IPS-NIHi11 (cell line): ENCODE data around the gene GAS6.
A peak's percentile ranks its signal among the peaks of the same experiment; 100 is the strongest.
"Not testable (repeated sequence)": the region's sequence is repeated elsewhere in the genome, so short reads cannot be mapped to it uniquely, and the experiment has no call there.

Experiments
- DNase-seq: peaks from one replicate; pipeline ENCODE4 v3.0.0; 2012; ENCODE audit warnings: mixed read lengths, low spot score

Gene GAS6

DNA sequence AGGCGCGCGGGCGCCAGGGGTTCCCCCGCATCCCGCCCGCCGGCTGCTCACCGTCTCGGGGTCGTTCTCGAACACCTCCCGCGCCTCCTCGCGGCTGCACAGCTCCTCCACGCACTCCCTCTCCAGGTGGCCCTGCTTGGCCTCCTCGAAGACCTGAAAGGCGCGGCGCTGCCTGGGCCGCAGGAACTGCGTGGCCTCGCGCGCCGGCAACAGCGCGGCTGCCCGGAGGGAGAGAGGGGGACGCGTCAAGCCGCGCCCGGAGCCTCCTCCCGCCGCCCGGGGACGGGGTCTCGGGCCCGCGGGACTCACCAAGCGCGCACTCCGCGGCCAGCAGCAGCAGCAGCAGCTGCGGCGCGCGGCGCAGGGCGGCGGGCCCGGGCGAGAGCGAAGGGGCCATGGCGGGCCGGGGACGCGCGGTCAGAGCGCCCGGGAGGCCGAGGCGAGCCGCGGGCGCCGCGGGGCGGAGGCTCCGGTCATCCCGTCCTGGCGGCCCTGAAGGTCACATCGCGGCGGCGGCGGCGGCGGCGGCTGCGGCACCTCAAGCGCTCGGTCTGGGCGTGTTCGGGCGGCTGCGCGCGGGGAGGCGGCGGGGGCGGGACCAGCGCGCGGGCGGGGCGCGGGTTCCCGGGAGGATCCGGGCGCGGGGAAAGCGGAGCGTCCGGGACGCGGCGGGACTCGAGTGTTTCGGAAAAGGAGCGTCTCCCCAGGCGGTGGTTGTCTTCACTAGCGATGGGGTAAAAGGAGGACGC, at the start of gene GAS6:
GAS6 (minus strand) TSS at position 553 of the 749 bp plus-strand sequence; CDS start at position 397, 156 bp downstream.
- peak; percentile 80 for DNase-seq

DNA sequence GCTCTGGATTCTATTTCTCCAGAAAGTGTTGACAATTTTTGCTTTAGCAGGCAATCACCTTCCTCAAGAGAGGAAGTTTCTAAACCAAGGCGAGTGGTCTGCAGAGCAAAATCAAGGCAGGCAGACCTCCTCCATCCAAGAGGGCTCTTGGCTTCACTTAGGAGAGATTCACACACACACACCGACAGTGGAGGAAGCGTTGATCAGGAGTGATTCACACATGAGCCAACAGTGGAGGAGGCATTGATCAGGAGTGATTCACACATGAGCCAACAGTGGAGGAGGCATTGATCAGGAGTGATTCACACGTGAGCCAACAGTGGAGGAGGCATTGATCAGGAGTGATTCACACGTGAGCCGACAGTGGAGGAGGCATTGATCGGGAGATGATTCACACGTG, 49.5 kb upstream of the GAS6 start:
- not testable (repeated sequence) for DNase-seq

DNA sequence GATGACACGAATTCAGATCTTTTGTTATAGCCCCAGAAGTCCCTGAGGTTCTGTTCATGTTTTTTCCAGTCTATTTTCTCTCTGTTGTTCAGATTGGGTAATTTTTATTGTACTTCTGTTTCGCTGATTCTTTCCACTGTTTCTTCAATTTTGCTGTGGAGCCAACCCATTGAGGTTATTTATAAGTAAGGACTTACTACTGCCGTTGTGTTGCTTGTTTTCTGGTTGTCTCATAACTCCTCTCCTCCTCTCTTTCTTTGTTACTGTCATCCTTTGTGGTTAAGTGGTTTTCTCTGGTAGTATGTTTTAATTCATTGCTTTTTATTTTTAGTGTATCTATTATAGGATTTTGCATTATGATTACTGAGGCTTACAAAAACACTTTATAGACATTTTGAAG, 48.7 kb upstream of the GAS6 start:
- no peak for DNase-seq

DNA sequence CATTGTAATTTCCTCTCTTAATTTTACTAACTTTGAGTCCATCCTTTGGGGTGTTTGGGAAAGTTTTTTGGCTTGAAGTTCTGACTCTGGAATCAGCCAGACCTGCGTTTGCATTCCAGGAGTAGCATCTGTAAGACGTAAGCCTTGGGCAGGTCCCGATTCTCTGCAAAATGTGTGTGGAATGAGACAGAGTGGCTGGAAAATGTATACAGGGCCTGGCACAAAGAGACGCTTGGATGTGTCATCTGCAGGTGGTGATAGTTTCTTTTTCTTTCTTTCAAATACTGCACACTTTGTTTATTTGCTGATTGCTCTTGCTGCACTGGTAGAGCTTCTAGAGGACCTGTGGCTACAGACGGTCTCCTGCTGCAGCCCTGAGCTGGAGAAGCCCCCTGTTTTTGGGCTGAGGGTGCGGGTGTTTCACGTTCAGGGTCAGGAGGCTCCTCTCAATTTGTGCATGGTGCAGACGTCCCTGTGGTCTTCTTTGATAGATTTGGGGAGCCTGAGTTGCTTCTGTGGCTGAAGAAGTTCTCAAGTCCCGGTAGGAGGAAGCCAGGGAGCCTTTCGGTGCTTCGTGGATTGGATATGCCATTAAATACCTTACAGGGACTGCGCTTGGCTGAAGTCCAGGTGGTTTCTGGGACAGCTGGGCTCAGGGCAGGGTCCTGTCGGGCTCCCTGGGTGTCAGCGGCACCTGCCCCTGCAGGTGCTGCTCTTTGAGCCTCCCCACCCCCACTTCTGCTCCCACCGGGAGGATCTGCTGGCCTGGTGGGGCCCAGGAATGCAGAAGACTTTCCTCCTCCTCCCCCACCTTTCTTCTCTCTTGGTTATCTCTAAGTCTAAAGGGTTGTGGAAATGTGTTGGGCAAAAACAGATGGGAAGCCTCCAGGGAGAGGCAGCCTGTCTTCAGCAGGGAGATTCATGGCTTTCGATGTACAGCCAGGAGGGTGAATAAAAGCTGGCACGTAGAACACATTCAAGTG, 44.0 kb upstream of the GAS6 start:
- no peak for DNase-seq

DNA sequence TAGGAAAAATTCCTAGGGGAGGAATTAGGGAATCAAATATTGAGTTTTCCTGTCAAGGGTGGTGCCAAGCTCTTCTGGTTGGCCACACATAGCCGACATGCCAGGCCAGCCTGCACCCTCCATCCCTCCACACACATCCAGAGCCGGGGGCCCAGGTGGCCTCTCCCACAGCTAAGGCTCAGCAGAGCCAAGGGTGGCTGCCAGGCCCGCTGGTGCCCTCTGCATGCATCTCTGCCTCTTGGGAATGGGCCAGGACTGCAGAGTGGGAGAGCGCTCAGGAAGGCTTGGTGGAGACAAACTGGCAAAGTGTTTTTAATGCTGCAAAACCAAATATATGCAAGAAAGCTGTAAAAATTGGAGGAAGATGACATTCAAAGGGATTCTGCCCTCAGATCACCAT, 42.7 kb upstream of the GAS6 start:
- no peak for DNase-seq

DNA sequence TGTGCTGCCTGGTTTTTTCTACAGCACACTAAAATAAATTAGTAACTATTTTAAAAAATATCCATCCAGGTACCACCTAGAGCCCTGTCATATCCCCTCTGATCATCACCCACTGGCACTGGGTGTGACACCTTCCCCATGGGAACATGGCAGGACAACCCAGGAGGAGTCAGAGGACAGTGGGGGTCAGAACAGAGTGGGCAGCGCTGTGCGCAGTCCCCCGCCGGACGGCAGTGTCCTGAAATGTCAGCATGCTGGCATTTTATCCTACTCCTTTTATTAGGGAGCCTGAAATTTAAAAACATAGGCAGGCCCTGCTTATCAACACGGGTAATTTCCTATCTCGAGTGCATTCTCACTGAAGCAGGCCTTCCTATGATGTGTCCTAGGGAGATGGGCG, 42.1 kb upstream of the GAS6 start:
- DNase-seq, result no peak

DNA sequence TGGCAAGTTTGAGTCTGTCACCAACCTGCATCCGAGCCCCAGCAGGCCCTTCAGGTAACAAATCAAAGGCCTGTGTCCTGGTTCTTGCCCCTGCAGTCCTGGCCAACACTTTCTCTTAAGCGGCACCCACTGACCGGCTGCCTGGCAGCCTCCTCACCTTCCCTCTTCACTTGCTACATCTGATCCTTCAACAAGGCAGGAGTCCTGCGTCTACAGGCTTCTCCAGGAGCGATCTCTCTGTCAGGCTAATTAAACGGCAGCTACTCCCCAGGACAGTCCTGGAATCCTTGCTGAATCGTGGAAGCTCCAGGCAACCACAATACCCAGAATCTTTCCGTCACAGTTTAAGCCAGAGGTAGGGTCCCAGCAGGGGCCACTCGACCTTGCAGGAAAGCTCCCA, 41.1 kb upstream of the GAS6 start:
- DNase-seq, result no peak

DNA sequence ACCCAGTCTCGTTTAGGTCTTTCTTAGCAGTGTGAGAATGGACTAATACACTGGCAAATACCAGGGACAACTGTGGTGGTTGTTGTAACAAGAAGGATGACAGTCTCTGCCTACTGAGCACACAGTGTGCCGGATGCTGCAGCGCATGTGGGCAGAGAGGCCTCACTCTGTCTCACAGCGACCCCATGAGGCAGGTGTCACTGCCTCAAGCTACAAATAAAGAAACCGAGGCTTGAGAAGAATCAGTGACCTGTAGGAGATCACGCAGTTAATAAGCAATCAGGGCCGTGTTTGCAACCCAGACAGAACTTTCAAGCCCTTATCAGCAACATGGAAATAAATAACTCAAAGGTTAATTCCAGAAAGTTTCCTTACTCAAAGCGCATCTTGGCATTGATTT, 40.5 kb upstream of the GAS6 start:
- DNase-seq, result peak; percentile 53

DNA sequence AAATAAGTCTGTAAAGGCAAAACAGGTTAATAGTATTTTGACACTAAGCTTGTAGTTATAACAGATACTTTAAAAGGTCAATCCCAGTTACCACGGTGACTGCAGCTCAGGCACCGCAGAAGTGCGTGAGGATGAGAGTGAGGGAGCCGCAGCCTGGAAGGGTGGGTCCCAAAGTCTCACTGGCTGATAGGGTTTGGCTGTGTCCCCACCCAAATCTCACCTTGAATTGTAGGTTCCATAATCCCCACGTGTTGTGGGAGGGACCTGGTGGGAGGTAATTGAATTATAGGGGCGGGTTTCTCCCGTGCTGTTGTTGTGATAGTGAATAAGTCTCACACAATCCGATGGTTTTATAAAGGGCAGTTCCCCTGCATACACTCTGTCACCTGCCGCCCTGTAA, 40.0 kb upstream of the GAS6 start:
- no peak for DNase-seq

DNA sequence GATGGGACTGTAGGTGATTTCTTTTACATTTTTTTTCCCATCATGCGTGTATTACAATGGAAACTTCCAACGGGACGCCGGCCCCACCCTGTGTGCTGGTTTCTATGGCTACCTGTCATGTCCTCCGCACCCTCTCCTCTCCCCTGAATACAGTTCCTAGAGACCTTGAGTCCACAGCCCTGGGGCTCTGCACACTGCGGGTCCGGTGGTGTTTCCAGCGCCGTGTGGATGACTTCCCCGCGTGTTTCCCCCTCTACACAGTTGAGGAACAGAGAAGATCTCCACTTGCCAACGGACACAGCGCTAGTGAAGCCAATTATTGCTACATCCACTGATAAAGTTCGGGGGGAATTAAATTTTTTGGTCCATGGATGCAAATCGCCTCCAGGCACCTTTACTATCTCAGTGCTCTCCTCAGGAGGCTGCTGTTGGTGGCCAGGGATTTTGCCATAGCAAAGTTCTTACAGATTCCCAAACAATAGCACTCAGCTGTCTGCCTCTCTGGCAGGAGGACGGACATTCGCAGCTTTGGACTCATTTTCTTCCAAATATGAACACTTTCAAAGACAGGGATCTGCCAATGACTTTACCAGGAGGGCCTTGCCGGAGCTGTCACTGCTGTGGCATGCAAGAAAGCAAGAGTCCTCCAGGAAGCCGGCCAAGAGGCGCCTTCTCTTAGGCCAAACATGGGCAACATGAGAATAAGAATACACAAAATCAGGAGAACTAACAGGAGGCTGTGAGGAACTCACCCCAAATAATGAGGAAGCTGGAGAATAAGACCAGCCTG, 39.3 kb upstream of the GAS6 start:
- no peak for DNase-seq

DNA sequence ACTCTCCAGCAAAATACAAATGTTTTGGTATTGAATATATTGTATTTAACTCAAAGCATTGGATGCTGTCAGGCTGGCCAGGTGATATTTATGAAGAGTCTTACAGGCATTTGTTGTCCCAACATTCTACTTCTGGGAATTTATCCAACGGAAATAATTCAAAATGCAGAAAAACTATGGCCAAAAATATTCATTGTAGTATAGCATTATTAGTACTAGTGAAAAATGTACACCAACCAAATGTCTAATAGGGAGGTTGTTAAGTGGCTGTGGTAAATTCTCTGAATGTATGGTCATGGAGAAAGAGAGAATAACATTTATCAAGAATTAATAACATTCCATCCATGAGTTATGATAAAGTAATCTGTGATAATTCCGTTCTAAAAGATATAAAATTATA, 38.6 kb upstream of the GAS6 start:
- no peak for DNase-seq

DNA sequence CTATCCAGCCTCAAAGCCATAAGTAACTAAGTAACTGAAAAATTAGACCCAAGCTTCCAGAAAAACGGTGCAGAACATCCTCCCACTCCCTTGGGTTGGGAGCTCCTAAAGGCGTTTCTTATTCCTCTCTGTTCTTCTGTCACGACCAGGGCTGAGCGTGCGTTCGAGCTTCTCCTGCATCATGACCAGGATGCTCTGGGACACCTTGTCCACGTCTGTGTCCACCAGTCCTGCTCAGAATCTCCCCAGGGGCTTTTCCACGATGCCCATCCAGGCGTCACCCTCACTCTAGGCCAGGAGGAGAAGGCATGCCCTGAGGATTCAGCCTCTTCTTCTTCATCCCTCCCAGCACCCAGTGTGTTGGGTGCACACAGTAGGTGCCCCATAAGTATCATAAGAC, 37.8 kb upstream of the GAS6 start:
- no peak for DNase-seq

DNA sequence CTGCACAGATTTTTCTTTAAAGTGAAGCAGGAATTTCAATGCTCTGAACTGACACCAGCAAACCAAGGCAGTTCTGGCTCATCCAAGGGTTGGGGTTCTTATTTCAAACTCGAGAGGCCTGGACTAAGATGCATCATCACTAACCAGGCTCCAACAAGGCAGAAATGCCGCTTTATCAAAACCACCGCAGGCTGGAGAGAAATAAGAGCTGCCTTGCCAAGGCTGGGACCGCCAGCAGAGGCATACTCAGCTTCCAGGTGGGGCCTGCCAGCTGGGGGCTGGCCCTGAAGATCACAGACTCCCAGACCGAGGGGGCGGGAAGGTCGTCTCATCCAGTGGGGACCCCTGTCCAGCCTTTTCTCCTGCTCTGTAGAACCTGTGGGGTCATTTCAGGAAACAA, 37.4 kb upstream of the GAS6 start:
- no peak for DNase-seq

DNA sequence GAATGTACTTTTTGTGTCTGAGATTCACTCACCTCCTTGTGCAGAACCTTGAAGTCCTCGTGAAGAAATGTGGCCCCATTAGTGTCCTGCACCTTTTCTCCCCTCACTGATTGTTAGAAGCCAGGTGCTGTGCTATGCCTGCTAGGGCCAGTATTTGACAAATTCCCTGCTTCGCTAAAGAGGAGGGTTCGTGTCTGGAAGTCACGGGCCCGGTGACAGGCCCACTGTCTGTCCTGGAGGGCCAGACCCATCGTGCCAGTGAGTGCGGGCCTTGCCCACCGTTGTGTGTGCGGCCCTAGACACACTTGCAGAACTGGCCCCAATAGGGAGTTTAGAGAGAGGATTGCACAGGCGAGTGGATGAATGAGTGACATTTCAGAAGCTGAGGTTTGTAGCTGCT, 36.8 kb upstream of the GAS6 start:
- DNase-seq, result no peak

DNA sequence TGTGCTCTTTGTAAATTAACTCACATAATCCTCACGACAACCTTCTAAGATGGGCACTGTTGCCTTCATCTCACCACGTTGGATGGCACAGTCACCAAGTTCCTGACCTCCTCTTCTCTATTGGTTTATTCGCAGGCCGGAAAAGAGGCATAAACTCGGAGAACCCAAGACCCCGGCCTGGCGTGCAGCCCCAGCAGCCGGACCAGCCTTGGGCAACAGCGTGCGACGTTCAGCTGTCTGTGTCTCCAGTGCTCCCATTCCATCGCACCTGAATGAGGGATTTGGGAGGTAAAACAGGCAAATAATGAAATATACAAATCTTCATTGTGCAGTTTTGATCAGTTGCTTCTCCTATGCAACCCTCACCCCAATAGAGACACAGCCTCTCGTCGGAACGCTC, 34.5 kb upstream of the GAS6 start:
- no peak for DNase-seq

DNA sequence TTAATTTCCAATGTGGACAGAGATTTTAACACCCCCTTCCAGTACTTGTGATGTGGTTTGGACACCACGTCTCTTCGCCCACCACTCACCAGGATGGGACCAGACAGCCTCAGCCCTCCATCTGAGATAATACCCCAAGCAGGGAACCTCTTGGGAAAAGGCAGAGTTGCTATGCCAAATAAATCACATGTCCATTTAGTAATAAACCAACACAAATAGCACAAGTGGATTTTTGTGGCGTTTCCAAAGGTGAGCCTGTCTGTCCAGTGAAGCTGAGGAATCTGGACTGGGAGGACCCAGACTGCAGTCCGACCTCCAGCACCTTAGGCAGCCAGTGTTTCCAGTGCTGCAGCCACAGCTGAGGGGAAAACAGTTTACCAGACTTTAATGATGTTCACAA, 34.1 kb upstream of the GAS6 start:
- DNase-seq, result no peak

DNA sequence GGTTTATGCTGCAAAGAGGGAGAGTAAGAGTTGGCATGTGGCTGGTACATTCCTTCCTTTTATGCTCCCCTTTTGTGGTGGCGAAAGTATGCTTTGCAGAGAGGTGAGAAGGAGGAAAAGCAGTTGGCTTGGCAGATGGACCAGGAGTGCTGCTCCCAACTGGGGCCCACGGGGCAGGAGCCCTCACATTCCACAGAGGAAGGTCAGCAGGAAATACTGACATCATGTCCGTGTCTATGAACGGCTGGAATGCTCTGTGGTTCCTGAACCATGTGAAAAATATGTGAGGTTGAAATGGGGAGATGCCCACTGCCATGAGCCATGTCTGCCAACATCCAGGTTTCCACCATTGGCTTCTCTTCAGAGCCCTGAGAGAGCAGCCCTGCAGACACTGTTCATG, 33.3 kb upstream of the GAS6 start:
- no peak for DNase-seq

DNA sequence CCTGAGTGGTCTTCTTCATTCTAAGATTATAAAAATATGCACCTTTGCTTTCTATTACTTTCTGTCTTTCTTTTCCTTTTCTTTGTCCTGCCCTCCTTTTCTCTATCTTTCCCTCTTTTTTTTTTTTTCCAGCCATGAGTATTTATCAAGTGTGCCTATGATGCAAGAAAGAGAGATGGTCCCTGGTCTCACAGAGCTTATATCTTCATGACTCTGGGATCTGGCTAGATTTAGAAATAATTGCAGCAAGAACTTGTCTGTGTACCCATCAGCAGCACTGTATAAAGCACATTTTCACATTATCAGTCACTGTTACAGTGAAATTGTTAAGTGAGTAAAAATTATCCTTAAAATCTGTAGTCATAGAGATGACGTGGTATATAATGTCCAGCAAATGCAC, 31.6 kb upstream of the GAS6 start:
- no peak for DNase-seq

DNA sequence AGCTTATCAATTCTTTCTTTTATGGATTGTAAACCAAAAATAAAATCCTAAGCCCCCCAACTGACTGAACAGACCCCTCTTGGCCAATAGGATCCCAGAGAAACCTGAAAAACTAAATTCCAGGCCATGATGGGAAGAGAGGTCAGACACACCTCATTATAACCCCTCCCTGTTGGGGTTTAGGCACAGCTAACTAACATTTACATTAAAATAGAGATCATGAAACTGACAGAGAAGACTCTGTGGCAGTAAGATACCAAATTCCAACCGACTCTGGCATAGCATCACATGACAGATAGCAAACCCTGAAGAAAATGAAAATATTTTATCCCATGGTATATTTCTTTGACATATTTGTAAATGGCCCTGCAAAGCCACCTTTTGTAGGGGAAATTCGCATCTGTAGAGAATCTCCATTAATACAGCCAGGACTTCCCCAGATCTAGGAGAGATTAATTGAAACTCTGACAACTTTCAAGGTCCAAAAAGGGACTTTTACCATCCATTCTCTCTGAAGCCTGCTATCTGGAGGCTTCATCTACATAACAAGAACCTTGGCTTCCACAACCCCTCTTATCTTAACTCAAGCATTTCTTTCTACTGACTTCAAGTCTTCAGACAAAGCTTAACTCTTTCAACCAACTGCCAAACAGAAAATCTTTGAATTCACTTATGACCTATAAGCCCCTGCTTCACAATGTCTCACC, 27.1 kb upstream of the GAS6 start:
- no peak for DNase-seq

DNA sequence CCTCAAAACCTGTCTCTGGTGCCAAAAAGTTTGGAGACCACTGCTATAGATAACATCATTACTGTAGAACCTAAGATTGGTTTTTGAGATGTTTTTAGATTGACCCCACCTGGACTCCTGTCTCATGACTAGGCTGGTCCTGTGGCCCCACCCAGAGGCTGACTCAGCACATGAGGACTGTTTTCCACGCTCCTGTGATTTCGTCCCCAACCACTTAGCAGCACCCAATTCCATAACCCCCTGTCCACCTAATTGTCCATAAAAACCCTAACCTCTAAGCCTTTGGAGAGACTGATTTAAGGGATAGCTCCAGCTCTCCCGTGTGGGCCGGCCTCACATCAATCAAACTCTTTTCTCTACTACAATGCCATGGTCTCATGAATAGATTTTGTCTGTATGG, 25.6 kb upstream of the GAS6 start:
- no peak for DNase-seq

DNA sequence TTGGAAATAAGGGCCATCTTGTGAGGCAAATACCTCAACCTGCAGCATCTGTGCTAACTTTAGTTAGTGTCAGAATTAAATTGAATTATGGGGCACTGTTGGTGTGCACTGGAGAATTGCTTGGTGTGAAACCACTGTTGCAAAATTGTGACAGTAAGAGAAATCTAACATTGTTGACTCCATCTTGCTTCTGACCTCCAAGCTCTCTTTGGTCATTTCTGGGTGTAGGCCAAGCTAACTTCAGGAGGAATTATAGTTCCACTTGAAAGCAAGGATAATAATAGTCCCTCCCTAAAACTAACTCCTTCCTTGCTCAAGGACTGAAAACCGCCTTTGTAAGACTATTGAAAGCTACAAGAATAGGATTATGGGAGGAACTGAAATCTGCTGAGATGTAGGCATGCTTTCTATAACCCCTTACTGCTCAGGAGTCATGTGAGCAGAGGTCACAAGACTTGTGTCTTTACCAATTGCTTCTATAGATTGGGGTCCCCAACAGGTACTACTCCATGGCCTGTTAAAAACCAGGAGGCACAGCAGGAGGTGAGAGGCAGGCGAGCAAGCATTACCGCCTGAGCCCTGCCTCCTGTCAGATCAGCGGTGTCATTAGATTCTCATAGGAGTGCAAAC, 24.9 kb upstream of the GAS6 start:
- DNase-seq, result no peak
